ENCODE measurements around the gene UNC13A.

DNA sequence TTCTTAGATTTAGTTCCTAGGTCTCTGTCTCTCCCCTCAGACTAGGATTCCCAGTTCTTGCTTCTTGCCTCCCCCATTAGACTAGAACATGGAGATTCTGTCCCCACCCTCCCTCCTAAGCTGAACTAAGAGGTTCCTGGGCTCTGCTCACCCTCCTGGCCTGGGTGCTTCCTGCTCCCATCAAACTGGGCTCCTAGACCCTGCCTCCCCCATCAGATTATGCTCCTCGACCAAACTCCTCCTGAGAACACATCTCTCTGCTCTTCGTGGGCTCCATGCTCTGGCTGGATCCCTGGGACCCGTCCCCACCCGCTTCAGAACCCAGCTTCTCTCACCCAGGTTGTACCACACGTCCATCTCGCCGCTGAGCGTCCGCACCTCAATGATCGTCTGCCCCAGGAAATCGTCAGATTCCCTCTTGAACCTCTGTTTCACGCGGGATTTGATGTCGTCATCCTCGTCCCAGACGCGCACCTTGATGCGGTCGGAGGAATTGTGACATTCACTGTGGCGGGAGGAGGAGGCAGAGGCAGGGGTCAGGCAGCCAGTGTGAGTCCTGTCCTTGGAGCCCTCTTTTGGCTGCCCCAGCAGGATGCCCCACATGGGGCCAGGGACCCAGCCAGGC lies 42.7 kb downstream of the UNC13A start:
- TF ChIP-seq CTCF (IDR thresholded peaks at IDR 0.05) (no peak), POLR2AphosphoS5 (IDR thresholded peaks at IDR 0.05) (no peak)
